ENCODE measurements around the gene ENTREP3.
"Not testable (repeated sequence)": the region's sequence is repeated elsewhere in the genome, so short reads cannot be mapped to it uniquely, and the experiment has no call there.

ENTREP3 gene

DNA sequence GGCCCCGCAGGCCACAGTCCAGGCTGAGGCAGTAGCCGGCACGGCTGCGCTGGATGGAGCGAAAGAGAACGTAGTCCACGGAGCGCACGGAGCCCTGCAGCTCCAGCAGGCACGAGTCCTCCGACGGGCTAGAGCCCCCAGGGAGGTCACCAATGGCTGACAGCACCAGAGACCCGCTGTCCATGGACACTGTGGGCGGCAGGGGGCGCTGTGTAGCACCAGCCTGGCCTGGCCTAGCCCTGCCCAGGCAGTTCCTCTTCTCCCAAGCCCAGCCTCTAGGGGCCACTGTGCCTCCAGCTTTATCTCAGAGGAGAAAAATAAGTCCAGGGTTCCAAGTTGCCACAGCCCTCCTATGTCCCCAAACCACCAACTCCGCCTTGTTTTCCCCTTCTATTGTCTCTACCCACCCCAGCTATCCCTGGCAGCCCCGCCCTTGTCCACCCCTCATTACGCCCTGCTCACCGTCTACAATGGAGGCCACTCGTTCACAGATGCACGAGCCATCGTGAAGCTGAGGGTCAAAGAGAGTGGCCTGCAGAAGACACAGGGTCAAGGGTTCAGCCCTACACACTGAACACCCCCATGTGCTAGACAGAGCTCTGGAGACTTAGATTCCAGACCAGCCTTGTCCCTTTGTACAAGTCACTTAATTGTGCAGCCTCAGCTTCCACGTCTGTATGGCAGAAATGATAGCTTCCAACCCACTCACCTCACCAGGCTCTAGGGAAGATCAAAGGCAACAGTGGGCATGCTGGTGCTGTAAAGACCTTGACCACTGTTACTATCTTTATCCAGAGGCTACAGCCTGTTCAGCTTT lies 4.4 kb downstream of the ENTREP3 start:
- no peak for DNase-seq (ENCODE audit: low read depth)

DNA sequence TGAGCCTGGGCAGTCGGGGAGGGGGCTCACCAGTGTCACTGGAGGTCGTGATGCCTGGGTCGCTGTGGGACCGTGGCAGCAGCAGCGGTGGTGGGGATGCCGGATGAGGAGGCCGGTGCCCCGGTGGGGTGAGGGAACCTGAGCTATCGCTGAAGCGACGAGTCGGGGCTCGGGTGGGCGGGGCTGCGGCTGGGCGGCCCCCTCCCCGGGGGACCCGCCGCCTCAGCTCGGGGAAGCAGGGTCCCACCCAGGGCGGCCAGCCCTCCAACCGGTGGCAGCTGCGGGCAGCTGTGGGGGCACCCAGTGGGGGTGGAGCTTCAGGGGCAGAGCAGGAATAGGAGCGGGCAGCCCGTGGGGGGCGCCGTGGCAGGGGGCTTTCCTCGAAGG lies 5.0 kb downstream of the ENTREP3 start:
- DNase-seq (ENCODE audit: low read depth), result no peak

DNA sequence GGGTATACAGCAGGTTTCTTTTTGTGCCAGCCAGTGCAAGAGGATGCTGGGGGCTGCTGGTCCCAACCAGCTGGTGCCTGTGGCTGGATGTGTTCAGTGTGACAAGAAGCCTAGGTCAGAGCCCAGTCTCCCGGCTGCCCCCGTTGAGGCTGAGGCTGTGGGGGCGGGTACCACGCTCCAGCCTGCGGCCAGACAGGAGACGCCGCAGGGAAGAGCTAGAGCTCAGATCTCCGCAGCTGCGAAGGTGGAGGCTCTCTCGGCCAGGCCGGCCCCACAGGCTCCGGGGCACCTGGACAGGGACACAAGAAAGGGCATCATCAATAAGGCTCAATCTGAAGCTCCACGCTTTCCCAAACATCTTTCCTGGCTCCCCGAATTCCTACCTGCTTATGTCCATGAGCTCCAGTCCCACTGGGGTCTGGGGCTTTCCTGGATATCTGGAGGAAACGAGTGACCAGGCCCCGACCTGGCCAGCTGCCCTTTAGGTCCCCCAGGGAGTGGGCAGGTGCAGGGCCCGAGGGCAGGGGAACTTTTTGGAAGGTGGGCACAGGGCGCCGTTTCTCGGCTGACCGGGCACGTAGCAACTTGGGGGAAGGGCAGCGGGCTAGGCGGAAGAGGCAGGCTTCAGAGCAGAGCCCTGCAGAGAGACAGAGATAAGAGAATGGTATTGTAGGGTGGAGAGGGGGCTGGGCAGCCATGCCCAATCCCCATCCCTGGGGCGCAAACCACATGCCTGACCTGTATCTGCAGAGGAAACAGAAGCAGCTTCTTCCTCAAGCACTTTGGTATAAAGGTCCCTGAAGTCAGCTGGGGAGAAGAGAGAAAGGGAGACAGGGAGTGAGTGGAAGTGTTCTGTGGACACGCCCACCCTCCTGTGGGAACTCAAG lies 7.4 kb downstream of the ENTREP3 start:
- no peak for DNase-seq (ENCODE audit: low read depth)

DNA sequence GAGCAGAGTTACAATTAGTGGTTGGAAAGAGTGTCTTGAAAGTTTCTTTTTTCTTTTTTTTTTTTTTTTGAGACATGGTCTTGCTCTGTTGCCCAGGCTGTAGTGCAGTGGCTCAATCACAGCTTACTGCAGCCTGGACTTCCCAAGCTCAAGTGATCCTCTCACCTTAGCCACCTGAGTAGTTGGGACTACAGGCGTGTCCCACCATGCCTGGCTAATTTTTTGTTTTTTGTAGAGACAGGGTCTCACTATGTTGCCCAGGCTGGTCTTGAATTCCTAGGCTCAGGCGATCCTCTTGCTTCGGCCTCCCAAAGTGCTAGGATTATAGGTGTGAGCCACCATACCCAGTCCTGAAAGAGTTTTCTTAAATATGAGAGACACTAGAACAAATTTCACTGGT lies 8.5 kb downstream of the ENTREP3 start:
- DNase-seq (ENCODE audit: low read depth), result not testable (repeated sequence)

DNA sequence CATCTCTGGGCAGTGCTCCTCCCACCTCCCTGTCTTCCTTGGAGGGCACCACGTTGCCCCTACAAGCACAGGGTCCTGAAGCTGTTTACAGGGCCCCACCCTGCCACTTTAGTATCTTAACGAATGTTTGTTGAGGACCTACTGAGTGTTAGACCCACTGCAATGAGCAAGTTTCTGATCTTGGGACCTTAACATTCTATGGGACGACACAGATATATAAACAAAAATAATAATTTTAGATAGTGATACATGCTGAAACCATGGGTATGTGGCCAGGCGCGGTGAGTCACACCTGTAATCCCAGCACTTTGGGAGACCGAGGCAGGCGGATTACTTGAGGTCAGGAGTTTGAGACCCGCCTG lies 10.1 kb downstream of the ENTREP3 start:
- DNase-seq (ENCODE audit: low read depth), result no peak

DNA sequence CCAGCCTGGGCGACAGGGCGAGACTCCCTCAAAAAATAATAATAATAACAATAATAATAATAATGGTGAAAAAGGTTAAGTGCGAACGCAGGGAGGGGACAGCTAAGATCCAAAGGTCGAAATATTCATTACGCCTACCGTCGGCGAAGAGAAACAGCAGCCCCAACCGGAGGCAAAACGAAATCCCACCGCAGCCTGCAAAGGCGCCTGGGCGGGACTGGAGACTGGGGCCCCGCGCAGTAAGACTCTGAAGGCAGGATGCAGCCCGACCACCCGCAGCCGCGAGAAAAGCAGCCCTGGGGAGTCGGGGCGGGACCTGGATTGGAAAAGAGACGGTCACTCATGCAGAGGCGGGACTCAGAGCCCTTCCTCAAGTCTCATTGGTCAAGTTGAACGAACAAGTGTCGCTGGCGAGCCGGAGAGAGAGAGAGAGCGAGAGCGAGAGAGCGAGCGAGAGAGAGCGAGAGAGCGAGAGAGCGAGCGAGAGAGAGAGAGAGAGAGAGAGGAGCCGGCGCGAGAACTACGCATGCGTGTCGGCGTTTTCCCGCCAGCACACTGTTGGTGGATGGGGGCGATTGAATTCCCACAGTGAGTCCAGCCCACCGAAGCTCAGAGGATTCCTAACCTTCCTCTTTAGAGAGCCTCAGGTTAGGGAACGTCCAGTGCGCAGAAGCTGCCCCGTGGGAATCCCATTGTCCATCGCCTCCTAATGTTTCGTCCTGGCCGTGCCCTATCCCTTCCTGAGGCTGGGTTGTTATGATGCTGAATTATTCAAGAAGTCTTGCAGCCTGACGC lies 10.7 kb downstream of the ENTREP3 start:
- peak; percentile 99 for DNase-seq (ENCODE audit: low read depth)

DNA sequence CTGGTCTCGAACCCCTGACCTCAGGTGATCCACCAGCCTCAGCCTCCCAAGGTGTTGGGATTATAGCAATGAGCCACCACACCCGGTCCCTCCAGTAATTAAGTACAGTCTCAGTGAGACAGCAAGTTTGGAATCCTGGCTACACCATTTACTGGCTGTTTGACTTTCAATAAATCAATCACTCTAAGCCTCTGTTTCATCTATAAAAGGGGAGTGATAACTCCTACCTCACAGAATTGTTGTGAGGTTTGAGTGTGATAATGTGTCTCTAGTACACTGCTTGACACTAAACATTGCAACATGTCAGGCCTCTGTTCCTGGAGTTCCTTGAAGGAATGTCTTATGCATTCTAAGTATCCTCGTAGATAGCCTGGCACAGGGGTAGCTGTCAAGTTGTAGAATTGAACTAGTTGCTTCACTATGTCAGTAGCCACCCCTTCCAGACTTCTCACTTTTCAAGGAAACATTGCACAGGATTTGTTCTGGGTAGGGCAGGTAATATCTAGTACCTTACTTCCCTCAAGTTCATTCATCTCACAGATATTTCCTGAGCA lies 12.4 kb downstream of the ENTREP3 start:
- no peak for DNase-seq (ENCODE audit: low read depth)

DNA sequence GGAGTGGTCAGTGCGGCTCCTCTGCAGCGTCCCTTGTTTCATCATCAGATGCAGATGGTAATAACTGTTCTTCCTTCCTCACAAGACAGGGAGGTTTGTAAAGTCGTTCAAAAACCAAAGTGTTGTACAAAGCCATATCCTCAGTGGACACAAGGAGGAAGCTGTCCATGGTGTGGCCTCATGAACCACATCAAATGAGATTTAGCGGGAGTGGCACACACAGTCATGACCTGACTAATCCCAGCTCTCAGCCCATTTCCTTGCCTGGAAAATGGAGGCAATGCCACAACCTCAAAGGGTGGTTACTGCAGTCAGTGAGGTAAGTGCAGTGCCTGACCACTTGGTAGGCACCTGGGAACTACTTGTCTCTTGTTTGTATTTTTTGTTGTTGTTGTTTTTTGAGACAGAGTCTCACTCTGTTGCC lies 13.4 kb downstream of the ENTREP3 start:
- DNase-seq (ENCODE audit: low read depth), result no peak

DNA sequence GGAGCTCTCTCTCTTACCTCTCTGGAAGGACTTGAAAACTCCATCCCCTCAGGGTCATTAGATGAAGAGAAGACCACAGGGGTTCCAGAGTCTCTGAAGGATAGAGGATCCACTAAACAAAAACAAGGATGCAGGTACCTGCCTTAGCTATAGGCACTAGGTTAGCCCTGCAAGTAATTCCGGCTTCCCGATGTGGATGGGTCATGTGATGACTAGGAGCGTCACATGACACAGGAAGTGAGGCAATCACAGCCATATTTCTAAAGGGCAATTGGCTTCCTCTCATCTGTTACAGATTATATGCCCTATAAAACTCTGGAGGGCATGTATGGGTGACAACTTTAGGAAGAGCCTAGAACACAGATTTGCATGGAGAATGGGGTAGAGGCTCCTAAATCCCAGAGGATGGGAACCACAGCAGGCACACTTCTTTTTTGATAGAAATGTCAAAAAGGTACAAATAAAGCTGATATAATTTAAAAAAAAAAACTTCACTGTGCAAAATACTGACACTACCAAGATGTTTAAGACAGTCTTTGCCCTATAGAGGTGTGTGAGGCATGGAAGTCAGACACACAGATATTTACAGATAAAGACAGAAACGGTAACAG lies 14.1 kb downstream of the ENTREP3 start:
- DNase-seq (ENCODE audit: low read depth), result no peak

DNA sequence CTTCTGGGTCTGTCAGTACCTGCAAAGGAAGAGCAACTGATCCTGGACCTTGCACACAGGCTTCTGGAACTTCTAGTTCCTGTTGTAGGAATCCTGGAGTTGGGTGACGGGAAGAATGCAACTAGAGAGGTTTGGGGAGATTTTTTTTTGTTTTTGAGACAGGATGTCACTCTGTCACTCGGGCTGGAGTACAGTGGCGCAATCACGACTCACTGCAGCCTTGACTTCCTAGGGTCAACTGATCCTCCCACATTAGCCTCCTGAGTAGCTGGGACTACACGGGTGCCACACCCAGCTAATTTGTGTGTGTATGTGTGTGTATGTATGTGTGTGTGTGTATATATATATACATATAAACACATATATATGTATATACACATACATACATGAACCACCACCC lies 18.8 kb downstream of the ENTREP3 start:
- no peak for DNase-seq (ENCODE audit: low read depth)

DNA sequence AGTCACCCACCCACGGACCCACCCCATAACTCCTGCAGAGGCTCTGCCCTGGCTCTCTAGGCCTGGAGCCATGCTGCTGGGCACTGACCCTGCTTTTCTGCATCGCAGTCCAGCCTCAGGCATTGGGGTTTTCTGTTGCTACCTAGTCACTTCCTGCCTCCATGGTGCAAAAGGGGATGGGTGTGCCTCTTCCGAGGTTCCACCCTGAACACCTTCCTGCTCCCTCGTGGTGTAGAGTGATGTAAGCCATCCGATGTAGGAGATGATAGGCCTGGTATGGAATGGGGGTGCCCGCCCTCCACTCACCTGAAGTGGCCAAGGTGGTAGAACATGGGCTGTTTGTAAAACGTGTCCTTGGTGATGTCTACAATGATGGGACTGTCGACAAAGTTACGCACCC lies 19.9 kb downstream of the ENTREP3 start:
- not testable (repeated sequence) for DNase-seq (ENCODE audit: low read depth)

DNA sequence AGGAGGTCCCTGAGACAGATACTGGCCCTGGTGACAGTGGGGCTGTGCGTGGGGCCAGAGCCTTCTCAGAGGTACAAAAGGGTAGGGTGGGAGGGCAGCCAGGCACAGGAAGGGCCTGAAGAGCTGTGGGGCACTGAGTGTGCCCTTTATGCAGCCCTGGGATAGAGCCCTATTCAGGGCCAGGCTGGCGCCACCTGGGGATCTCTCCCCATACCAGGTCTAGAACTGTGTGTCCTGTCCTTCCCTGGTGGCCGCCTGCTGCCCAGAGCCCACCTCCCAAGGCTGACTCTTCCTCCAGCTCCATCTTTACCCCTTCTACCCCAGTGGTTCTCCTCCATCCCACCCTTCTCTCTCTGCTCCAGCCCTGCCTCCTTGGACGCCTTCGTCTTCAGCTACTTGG lies 21.8 kb downstream of the ENTREP3 start:
- DNase-seq (ENCODE audit: low read depth), result not testable (repeated sequence)

DNA sequence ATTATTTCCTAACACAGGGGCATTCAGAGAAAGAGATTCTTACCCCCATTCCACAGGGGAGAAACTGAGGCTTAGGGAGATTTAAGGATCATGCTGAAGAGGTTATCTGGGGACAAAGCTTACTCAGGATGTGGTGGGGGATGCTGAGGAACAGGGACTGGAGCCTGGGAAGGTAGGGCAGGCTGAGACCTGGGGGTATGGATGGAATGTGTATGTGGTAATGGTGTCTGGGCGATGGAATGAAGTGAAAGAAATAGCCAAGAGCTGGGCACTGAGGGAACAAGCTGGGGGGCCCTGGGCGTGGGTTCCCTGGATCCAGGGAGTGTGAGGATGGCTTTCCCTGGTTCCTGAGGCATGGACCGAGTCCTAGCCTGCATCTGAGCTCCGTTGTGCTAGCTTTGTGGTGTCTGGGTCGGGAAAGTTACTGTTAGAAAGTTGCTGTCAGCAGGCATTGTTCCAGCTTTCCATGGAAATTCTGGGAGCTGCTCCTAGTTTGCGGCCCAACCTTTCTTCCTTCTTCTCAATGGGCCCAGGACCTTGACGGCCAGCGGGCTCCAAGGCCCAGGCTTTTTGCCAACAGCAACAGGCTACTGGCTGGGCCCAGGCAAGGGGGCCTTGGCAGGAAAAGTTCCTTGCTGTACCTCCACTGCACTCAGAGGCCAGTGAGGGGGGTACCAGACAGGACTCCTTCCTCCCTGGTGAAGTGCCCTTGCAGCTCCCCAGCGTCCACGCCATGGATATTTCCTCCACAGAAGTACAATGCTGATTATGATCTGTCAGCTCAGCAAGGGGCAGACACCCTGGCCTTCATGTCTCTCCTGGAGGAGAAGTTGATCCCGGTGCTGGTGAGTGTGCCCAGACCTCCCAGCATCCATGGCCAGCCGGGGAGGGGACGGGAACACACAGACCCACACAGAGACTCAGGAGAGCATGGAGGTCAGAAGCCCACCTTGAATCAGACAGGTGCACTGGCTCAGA lies 23.0 kb downstream of the ENTREP3 start:
- DNase-seq (ENCODE audit: low read depth), result not testable (repeated sequence)

DNA sequence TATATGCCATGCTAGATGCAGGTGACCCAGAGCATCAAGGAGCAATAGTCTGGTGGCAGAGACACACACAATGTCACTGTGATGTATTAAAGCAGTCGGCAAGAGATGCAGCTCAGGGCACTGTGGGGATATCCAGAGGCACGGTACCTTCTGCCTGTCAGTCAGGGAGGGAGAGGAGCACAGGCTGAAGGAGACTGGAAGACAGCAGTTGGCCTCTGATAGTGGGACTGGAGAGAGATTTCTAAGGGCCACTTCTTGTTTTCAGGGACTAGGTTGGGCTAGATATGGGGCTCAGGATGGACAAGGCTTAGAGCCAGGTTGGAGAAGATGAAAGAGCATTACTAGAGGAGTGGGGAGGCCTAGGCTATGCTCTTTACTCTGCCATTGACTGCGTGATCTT lies 24.0 kb downstream of the ENTREP3 start:
- not testable (repeated sequence) for DNase-seq (ENCODE audit: low read depth)

DNA sequence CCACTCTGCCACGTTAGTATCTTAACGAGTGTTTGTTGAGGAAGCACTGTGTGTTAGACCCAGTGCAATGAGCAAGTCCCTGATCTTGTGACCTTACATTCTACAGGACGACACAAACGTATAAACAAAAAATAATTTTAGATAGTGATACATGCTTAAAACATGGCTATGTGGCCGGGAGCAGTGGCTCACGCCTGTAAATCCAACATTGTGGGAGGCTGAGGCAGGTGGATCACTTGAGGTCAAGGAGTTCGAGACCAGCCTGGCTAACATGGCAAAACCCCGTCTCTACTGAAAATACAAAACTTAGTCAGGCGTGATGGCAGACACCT lies 27.2 kb downstream of the ENTREP3 start:
- DNase-seq (ENCODE audit: low read depth), result no peak

DNA sequence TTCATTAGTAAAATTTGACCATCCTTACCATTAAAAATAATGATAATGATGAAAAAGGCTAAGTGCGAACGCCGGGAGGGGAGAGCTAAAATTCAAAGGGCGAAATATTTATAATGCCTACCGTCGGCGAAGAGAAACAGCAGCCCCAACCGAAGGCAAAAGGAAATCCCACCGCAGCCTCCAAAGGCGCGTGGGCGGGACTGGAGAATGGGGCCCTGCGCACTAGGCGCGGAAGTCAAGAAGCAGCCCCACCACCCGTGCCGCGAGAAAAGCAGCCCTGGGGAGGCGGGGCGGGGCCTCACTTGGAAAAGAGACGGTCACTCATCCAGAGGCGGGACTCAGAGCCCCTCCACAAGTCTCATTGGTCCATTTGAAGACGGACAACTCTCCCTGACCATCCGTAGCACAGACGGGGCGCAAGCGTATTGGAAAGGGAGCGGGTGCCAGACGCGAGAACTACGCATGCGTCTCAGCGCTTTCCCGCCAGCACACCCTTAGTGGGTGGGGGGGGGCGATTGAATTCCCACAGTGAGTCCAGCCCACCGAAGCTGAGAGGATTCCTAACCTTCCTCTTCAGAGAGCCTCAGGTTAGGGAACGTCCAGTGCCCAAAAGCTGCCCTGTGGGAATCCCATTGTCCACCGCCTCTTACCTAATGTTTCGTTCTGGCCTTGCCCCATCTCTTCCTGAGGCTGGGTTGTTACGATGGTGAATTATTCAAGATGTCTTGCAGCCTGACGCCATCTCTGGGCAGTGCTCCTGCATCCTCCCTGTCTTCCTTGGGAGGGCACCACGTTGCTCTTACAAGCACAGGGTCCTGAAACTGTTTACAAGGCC lies 27.8 kb downstream of the ENTREP3 start:
- peak; percentile 97 for DNase-seq (ENCODE audit: low read depth)

DNA sequence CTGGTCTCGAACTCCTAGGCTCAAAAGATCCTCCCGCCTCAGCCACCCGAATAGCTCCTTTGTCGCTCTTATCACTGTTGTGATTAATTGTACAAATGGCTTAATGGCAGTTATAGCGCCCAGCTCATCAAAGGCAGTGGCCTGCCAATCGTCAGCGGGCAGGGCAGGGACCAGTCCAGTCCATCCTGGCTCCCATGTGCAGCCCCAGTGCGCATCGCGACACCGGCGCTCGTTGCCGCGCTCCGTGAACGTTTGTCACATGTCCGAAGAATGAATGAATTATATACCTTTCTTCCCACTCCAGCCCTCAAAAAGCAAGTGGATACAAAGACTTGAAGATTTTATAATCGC lies 28.4 kb downstream of the ENTREP3 start:
- DNase-seq (ENCODE audit: low read depth), result no peak

DNA sequence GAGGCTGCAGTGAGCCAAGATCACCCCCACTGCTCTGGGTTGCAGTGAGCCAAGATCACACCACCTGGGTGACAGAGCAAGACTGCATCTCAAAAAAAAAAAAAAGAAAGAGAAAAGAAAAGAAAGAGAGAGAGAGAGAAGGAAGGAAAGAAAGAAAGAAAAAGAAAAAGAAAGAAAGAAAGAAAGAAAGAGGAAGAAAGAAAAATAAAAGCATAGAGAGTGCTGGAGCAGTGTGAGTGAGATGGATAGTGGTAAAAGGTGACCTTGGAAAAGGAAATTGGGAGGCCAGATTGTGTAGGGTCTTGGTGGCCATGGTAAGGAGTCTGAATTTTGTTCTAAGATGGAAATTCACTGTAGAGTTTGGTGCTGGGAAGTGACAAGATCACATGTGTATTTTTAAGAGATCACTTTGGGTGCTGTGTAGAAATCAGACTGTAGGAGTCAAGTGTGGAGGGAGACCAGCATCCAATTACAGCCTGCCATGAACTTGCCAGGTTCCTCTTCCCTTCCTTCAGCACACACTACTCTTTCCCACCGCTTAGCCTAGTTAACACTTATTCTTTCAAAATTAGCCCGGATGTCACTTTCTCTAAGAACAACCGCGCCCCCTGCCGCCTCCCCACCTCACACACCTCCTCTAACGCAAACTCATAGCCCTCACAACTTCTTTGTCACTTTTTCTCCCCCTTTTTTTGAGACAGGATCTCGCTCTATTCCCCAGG lies 28.9 kb downstream of the ENTREP3 start:
- no peak for DNase-seq (ENCODE audit: low read depth)

DNA sequence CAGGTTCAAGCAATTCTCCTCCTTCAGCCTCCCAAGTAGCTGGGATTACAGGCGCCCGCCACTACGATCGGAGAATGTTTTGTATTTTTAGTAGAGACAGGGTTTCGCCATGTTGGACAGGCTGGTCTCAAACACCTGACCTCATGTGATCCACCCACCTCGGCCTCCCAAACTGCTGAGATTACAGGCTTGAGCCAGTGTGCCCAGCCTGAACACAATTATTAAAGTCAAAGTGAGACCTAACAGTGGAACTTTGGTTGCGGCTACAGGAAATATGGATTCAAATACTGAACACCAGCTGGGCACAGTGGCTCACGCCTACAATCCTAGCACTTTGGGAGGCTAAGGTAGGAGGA lies 29.9 kb downstream of the ENTREP3 start:
- not testable (repeated sequence) for DNase-seq (ENCODE audit: low read depth)

All from non-pigmented ciliary epithelial cell (primary cell).